ENCODE data around the gene SLU7. TPM values are rescaled to one million over a fixed set of nuclear protein-coding genes. Genes with fewer than 3 reads are reported as not detected.

Gene SLU7
- total RNA-seq, 1 donor from 2014 or later: 46.3 TPM

DNA sequence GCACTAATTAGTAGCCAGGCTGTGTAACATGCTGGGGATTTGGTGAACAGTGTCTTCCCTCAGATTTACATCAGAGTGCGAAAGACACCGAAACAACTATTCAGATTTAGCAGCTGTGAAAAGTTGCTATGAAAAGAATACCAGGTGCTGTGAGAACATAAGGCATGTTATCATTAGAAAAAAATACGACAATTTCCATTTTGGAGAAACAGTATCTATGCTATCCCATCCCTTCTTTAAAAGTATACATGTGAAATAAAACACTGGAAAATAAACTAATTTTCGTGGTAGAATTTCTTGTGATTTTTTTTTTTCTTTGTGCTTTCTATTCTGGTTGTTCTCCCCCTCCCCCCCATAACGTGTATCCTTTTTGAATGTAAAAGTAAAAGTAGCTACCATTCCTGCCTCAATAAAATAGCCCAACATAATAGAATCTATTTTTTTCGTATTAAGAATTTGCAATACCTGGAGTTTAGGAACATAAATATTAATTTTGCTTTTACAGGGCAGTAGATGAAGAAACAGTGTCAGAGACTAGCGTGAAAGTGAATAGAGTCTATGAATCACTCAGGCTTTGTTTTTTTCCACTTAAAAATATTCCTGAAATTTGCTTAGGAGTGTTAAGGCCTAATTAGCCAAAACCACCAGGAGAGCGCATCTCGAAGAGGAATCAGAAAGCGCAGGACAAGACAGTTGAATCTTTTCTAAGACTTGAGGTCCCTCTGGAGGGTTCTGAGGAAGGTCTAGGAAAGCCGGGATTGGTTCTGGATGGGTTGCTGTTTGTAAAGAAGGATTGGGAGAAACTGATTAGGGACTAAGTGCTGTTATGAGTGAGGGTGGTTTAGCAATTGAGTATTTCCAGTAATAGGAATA, 813 bp upstream of the SLU7 start:
- no peak for DNase-seq

DNA sequence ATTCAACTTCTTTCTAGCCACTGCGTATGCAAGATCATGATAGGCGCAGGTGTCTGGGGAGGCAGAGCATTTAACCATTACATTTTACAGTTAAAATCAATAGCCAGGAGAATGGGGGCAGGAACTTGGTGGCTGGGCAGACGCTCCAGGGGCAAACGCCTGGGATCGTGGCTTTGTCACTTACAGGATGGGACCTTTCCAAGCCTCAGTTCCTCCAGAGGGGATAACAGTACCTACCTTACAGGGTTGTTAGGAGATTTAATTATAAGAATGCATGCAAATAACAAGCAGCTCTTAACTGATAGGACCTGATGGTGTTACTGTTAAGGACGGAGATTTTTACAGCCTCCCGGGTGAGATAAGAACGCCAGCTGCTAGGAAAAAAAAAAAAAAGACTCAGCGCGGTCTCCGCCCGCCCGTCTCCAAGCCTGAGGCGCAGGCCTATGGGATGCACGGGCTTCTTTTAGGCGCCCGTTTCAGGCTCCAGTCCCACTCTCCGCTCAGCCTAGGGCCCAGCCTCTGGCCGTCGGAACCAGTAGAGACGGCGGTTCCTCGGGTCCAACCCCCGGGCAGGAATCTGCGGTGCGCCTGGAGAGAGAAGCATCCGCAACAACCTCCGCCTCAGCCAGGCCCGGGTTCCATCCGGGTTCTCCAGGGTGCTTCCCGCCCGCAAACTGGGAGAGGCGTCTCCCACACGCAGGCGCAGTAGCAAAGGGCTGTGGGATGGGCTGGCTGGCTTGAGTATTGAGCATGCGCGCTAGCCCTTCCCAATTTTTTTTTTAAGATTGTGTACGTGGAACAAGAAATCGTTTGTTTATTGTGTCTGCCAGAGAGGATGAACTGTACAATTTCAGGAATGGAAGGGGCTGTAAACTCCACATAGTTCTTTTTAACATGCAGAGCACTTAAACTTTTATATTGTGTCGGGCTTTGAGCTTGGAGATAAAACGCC, 19.2 kb downstream of the SLU7 start, which contains the start of gene FAM200C:
FAM200C (minus strand) TSS at position 653 of the 952 bp plus-strand sequence. CDS start 4,564 bp downstream, outside the sequence.
- peak; percentile 88 for DNase-seq

DNA sequence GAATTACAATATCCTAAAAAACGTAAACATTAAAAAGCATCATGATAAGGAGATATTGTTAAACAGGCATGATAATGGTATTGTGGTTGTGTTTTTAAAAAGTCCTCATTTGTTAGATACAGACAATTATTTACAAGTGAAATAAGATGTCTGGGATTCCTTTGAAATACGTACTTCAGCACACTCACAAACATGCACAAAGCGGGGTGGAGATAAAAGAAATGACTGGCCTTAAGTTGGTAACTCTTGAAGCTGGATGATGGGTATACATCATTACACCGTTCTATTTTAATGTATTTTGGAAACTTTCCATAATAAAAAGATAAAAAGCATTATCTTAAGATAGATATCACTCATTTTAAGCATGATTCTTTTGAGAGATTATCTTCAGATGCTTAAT, 20.1 kb downstream of the SLU7 start:
- DNase-seq: no peak

DNA sequence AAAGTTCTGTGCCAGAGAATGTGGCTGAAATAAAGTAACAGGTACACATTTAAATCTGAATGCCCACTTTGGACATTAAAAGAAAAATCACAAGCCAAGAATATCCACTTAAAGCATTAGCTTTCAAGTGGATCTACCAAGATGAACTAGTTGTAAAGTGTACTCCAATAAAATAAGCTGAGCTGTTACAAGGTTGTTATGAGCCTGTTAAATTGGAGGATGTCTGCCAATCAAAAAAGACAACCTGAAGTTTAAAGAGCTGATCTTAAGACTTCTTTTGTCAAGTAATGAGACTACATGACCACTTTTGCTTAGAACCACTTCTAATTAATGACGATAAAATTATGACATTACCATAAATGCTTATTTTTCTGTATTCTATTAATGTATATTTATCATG, 21.4 kb downstream of the SLU7 start:
- no peak for DNase-seq

DNA sequence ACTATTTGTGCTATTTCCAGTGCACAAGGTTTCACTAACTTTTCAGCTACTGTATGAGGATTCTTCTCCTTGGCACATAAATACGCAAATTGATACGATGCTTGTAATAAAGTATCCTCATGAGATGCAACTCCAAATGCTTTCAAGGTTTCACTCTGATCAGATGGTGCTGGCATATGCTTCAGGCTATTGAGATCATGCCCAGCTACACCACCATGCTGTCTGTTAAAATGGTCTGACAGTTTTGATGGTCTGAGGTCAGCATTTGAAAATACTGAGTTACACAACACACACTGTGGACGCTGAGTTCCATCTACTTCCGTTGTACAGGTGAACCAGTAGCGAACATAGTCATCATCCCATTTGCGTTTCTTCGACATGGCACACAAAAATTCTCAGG, 23.8 kb downstream of the SLU7 start:
- no peak for DNase-seq

DNA sequence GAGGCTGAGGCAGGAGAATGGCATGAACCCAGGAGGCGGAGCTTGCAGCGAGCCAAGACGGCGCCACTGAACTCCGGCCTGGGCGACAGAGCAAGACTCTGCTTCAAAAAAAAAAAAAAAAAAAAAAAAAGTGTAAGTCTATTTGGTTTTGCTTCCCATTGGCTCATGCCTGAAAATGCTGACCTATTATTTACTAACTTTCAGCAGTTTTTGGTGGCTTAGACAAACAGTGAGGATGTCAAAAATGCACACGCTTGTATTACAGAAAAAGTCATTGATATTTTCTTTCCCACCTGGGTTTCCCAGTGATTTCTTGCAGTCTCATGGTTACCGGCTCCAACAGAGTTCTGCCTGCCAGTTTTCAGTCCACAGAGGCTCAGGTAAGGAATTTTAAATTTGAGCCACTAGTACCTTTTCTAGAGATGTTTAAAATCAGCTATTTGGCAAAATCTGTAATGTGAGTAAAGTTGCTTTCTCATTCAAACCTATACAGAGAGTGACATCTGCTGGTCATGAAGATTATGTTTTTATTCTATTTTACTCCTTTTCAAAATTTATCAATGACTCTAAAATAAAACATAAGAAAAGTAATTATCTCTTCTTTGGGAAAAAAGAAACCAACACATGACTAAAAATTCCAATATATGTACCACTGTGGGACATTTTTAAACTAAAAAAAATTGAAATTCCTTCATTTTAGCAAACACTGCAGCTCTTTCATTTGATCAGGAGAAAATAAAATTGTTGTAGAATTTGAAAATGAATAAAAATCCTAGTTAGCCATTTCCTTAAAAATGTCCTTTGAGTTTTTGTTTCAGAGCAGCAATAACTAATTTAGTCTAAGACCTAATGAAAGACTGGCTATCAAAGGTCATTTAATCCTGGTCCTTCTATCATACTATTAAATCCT, 27.8 kb downstream of the SLU7 start:
- no peak for DNase-seq

DNA sequence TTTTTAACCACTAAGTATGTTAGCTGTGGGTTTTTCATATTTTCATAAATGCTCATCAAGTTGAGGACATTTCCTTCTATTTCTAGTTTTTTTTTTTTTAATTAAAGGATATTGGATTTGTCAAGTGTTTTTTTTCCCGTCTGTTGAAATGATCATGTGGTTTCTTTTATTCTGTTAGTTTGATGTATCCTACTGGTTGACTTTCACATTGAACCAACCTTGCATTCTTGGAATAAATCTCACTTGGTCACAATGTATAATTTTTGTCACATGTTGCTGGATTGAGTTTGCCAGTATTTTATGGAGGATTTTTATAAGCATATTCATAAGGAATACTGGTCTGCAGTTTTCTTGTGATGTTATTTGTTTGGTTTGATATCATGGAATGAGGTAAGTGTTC, 31.4 kb downstream of the SLU7 start:
- DNase-seq: no peak

DNA sequence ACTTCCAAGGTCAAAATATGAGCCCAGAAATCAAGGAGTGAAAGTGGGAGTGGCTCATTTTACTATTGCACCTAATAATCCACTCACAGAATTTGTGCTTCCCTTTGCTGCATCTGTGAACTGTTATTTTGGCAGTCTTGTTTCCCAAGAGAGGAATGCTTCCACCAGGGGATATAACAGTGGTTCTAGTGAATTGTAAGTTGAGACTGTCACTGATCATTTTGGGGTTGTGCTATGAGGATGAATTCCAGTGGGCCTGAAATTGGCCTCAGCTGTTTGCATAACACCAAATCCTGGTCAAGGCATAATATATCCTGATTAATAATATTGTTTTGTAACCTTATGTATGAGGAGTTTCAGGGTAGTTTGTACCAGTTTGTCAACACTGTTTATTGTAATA, 33.4 kb downstream of the SLU7 start:
- DNase-seq: no peak

DNA sequence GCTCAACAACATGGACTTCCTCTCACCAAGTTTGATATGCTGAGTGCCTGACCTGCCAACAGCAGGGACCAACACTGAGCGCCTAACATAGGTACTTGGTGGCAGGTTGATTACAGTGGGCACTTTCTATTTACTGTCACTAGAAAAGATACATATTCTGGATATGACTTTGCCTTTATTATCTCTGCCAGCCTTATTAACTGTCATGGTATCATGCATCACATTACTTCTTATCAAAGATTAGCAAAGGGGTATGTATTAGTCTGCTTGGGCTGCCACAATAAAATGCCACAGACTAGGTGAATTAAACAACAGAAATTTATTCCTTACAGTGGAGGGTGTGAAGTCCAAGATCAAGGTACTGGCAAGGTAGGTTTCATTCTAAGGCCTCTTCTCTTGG, 34.2 kb downstream of the SLU7 start:
- no peak for DNase-seq

DNA sequence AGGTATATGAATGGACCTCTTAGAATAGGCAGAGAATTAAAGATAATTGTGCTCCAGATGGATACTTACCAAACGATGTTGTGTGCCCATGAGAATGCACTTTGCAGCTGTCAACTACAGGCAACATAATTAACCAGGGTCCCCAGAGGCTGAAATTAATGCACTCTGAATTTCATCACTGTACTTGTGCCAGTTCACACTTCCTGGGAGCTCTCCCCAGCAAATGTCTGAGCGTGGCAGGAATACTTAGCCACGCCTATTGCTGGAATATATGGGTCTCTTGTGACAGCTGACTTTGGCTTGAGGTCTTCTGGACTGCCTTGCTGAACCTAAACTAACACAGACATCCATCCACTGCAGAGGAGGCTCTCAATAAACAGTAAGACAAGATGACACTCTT, 36.5 kb downstream of the SLU7 start:
- DNase-seq: no peak

DNA sequence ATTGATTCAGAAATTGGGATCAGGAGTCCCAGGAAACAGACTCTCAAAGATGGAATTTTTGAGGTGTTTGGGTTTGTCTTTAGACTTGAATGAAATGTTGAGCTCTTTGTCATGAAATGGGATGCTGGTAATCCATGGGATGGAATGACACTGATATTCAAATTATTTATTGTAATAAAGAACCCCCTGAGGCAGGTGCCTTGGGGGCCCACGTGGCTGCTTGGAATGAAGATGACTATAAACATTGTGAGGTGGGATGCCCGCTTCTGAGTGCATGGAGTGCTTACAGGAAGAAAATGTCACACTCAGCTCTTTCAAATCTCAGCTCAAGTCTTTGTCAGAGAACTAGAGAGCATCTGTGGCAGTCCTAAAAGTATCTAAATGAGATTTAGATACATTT, 38.8 kb downstream of the SLU7 start:
- no peak for DNase-seq

DNA sequence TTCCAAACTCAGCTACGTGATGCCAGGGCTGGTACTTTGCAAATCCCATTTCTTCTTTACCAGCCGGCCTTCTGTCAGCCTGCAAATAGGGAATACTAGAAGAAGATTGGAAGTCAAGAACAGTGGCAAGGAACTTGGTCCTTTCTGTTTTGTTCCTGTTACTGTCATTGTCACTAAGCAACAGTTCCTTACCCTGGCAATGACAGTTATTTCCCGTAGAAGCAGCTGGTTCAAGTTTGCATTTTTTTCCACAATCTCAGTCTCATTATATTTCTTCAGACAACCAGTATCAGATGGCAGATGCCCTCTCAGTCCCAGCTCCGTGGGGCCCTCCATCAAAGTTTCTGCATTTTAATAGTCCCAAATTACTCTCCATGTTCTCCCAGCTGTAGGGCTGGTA, 39.4 kb downstream of the SLU7 start:
- DNase-seq: no peak

DNA sequence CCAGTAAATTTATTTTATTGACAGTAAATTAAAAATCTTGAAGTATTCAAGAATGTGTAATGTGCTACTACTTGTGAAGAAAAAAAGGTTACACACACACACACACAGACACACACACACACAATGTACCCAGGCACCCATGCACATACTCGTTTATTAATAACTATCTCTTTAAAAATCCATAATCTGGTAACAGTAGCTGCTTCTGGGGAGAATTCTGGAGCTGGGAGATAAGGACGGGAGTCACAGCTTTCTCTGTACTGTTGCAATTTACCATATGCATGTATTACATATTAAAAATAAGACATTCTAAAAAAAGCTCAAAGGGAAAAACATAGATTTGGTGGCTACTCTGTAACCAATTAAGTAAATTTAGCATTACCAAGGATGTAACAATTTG, 40.6 kb downstream of the SLU7 start:
- no peak for DNase-seq

DNA sequence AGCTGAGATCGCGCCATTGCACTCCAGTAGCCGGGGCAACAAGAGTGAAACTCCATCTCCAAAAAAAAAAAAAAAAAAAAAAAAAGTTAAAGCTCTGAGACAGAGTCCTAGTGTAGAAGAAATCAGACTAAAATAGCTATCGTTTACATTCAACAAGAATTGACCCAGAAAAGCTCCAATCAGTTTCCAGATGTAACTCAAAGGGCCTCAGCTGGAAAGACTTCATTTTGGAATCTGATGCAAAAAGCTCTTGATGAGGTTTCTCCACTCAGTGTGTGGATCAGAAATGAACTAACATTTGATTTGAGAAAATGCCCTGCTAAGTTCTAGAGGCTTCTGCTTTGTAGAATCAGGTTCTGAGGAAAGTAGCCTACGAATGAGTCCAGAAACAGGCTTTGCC, 41.2 kb downstream of the SLU7 start:
- DNase-seq: no peak

DNA sequence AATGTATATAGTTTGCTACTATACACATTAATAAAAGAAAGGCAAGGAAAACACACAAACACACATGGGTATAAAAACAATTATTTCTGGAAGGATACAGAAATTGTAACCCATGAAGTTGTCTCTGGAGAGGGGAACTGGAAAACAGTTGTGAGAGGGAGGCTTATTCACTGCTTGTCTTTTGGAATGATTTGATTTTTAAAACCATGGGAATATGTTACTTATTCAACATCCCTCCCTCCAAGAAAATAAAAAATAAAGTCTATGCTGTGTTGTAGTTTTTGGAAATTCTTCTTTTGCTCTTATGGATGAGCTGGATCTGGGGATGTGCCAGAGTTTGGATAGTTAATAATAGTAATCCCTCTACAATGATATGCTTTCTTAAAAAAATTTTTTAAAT, 42.5 kb downstream of the SLU7 start:
- no peak for DNase-seq

DNA sequence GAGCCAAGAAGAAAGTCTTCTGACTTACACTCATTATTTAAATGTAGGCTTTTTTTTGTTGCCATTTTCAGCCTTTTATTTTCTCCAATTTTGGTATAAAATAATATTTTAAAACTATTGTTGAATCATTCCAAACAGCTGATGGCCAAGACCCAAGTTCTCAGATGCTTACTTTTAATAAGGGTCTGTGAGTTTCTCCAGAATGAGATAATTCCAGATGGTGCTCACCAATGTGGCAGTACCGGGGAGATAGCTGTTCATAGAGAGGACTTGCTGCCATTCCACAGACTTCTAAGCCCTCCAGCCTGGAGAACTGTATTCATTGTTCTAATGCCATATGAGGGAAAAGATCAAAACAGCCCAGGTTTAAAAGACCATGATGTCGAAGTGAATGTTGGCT, 43.2 kb downstream of the SLU7 start:
- DNase-seq: no peak

DNA sequence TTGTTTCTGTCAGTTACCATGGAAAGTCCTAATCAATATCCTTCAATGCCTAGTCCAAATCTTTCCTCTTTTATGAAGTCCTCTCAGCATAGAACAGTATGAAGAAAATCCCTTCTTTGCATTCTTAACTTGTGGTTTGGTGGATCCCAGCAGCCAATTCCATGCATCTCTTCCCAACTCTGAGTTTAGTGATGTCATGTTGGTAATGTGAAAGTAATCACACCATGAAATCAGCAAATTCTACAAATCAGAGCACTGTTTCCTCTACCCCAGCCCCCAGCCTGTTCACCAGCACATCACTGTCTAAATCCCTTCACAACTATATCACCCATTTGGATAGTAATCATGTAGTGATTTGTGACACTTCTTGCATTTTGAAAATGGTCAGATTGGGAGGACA, 43.7 kb downstream of the SLU7 start:
- no peak for DNase-seq

DNA sequence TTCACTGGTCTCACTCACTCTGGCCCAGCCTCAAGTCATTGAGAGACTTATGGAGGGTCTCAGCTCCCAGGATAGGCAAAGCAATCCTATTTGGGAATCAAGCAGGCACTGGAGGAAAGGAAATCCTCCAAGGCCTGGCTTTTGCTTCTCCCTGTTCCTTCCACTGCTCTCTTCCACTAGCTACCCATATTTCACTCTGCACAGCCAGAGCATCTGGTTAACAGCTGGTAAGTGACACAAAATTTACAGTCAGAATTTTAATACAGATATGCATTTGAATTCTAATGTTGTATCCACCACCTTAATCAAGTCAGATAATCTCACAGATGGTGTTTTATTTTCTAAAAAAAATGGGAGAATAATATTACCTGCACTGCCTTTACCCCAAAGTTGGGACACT, 47.6 kb downstream of the SLU7 start:
- no peak for DNase-seq

DNA sequence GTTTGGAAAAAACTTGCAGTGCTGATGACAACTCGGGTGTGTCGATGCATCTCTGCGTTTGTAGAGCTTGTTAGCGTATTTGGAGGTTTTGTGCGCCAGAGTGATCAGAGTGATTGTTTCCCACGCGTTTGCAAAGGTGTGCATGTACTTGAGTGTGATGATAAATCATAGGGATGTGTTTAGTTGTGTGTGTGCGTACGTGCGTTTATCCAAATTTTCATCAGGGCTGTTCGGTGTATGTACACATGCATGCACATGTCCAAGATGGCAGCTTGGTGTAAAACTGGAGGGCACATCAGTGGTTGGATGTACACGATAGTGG, 48.2 kb downstream of the SLU7 start:
- no peak for DNase-seq

DNA sequence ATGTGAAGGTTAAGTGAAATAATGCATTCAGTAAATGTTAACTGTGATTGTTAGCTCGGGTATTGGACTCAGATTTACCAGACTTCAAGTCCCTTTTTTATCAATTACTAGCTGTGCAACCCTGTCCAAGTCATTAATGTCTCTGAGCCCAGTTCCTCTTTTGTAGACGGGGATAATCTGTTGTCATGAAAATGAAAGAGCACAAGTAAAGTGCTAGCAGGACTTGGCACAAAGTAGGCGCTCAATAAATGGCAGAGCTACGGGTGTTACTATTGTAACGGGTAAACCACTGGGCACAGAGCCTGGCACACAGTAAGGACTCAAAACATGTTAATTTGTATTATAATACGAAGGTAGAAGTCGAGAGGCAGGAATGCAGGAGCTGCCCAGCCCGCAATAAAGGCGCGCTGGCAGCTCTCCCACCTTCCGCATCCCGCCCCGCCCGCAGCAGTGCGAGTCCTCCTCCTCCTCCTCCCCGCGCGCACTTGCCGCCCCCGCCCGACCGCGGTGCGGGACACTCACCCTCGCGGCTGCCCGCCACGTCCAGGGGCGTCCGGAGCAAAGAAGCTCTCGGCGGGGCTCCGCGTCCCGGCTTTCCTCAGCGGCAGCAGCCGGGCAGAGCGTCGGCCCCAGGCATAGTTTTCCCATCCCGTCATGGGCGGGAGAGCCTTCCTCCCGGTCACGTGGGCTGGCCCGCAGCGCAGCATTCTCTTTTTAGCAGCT, 48.7 kb downstream of the SLU7 start, which contains the start of gene C1QTNF2:
C1QTNF2 (minus strand) TSS at position 637 of the 723 bp plus-strand sequence. CDS start 15,615 bp downstream, outside the sequence.
- peak; percentile 34 for DNase-seq

DNA sequence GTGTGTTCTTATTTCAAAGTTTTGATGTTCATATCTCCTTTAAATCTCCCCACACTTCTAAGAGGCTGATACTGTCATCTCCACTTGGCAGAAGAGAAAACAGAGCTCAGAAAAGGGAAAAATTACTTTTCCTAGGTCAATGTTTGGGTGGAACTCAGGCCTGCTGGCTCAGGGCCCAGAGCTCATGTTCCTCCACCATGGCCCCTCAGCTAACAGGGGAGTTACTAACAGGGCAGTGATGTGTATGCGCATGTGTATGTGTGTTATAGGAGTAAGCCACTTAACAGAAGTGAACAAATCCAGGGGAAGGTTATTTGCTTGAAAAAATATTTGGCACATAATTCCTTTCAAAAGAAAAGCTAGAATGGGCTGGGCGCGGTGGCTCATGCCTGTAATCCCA, 51.0 kb downstream of the SLU7 start:
- DNase-seq: no peak

DNA sequence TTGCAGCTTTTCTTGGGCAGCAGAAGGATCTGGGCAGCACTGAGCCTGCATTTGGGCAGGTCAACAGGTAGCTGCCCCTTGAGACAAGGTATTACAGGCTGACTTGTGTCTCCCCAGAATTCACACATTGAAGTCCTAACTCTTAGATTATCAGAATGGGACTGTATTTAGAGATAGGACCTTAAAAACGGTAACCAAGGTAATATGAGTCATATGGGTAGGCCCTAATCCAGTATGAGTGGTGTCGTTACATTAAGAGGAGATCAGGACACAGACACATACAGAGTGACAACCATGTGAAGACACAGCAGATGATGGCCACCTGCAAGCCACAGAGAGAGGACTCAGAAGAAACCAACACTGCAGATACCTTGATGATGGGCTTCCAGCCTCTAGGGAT, 51.6 kb downstream of the SLU7 start:
- no peak for DNase-seq
